Fibroblast of lung (primary cell): ENCODE measurements around the gene ZNF862.

Experiments used
- CTCF ChIP-seq, 2 donors: IDR thresholded peaks in 1 of 2; conservative IDR thresholded peaks in 1 of 2; 1 replicate in 1 of 2; 2 replicates in 1 of 2; pipeline ENCODE4 v1.5.1; 2011 to 2012; ENCODE audit warnings: low read length in 2 of 2, control low read depth in 1 of 2, inconsistent platforms in 1 of 2, low read depth in 1 of 2, mild to moderate bottlenecking in 1 of 2
- EZH2 ChIP-seq: IDR thresholded peaks from 2 replicates; pipeline ENCODE4 v1.5.1; 2012; ENCODE audit warnings: low read length, control low read depth, mild to moderate bottlenecking; ENCODE audit errors: missing control alignments

- no peak for TF ChIP-seq CTCF (conservative IDR thresholded peaks at IDR 0.05 in 1 of 2, IDR thresholded peaks at IDR 0.05 in 1 of 2; ENCODE audit: low read depth in 1 of 2, low read length in 2 of 2)
- no peak for TF ChIP-seq EZH2
These were observed 40.3 kb downstream of the ZNF862 start for GRCh38 chr7:149878523-149878921.
